CD8-positive, alpha-beta memory T cell (primary cell): ENCODE results near the gene SYT13. TPM values are rescaled to one million over a fixed set of nuclear protein-coding genes. Genes with fewer than 3 reads are reported as not detected.

ENCODE experiments used
- CTCF ChIA-PET: fragments of 350-600 bp; sonication (Branson Sonifier 250); formaldehyde crosslinking; loops from one replicate; lab custom pipeline; 2021; ENCODE audit warnings: antibody characterized with exemption; lab: Charles Lee
- POLR2A ChIA-PET: fragments of 350-600 bp; sonication (Branson Sonifier 250); formaldehyde crosslinking; loops from one replicate; lab custom pipeline; 2021; ENCODE audit warnings: antibody characterized with exemption; lab: Charles Lee
- DNase-seq, 5 donors: peaks; one replicate each; pipeline versions ENCODE4 v3.0.0 to v3.0.0-alpha.2; 2020 to 2022; ENCODE audit warnings: mixed read lengths in 1 of 5
- H3K27ac ChIP-seq: one replicate; pipeline ENCODE4 v1.7.0; 2013; ENCODE audit warnings: low read depth, mild to moderate bottlenecking, low read length, moderate library complexity
- H3K27me3 ChIP-seq: 2 replicates; pipeline ENCODE4 v1.7.0; 2013; ENCODE audit warnings: low read length, mild to moderate bottlenecking; ENCODE audit not compliant: insufficient read depth, poor library complexity, severe bottlenecking
- H3K36me3 ChIP-seq: 2 replicates; pipeline ENCODE4 v1.7.0; 2013; ENCODE audit warnings: mild to moderate bottlenecking, low read length, moderate library complexity; ENCODE audit not compliant: insufficient read depth
- H3K4me1 ChIP-seq: 2 replicates; pipeline ENCODE4 v1.7.0; 2013; ENCODE audit warnings: mild to moderate bottlenecking, low read length, moderate library complexity; ENCODE audit not compliant: insufficient read depth
- H3K4me3 ChIP-seq: 2 replicates; pipeline ENCODE4 v1.7.0; 2013; ENCODE audit warnings: mild to moderate bottlenecking, low read length
- H3K9me3 ChIP-seq: 2 replicates; pipeline ENCODE4 v1.7.0; 2013; ENCODE audit warnings: mild to moderate bottlenecking, low read length
- H3K27ac Mint-ChIP-seq, 8 donors: one replicate each; pipeline ENCODE4 v1.8.0; 2020 to 2021; ENCODE audit warnings: mixed read lengths in 8 of 8, mild to moderate bottlenecking in 6 of 8, inconsistent platforms in 3 of 8, moderate library complexity in 3 of 8
- H3K27me3 Mint-ChIP-seq, 2 donors: one replicate each; pipeline ENCODE4 v1.8.0; 2020 to 2021; ENCODE audit warnings: mixed read lengths in 2 of 2, mild to moderate bottlenecking in 1 of 2, moderate library complexity in 1 of 2
- H3K36me3 Mint-ChIP-seq, 3 donors: one replicate each; pipeline ENCODE4 v1.8.0; 2020 to 2021; ENCODE audit warnings: mixed read lengths in 3 of 3, inconsistent platforms in 1 of 3, mild to moderate bottlenecking in 1 of 3
- H3K4me1 Mint-ChIP-seq, 3 donors: one replicate each; pipeline ENCODE4 v1.8.0; 2020 to 2021; ENCODE audit warnings: mixed read lengths in 3 of 3, inconsistent platforms in 1 of 3, mild to moderate bottlenecking in 1 of 3
- H3K4me3 Mint-ChIP-seq, 7 donors: one replicate each; pipeline ENCODE4 v1.8.0; 2020 to 2021; ENCODE audit warnings: mixed read lengths in 7 of 7, mild to moderate bottlenecking in 6 of 7, moderate library complexity in 4 of 7, inconsistent platforms in 2 of 7
- H3K9me3 Mint-ChIP-seq, 5 donors: one replicate each; pipeline ENCODE4 v1.8.0; 2020 to 2022; ENCODE audit warnings: mixed read lengths in 5 of 5, mild to moderate bottlenecking in 3 of 5, moderate library complexity in 2 of 5, inconsistent platforms in 1 of 5
- polyA plus RNA-seq: library from polyadenylated mRNA; unstranded; fragments of 300-500 nt; fragmentation: Illumina TruSeq; gene quantifications from one replicate; pipeline ENCODE4 v1.2.3, GENCODE V29; 2021
- total RNA-seq, 2 experiments: library from RNA; stranded (reverse); gene quantifications; one replicate each; pipeline ENCODE4 v1.2.3, GENCODE V29; 2021

The SYT13 gene
- total and polyA plus RNA-seq, 3 experiments from 2014 or later: not detected

DNA sequence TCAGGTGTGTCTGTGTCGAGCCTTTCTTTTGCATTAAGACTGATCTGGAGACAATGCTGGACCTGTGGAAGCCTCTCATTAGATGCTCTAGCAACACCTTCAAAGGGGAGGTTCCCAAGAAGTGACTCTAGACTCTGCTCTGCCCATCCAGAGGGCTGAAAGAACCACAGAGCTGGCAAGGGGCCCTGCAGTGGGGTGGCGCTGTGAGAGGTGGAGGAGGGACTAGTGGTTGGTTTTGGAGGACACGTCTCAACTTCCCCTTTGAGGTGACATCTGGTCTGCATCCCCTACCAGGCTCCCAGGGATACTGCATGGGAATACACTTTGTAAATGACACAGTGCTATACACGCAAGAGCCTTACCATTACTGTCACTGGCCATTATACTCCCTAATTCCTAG is 34.2 kb upstream of the SYT13 start:
- H3K9me3 Mint-ChIP-seq: no peaks in the 10 kb centered on the region
- no peak overlapping the region for H3K4me3 Mint-ChIP-seq
- POLR2A ChIA-PET: no interaction called here
- Histone ChIP-seq H3K4me3 (no peak overlapping the region), H3K27ac (no peak overlapping the region), H3K4me1 (no peaks in the 10 kb centered on the region), H3K9me3 (no peaks in the 10 kb centered on the region), H3K27me3 (peaks cover 4% of the 10 kb centered on the region), H3K36me3 (no peaks in the 10 kb centered on the region)
- H3K36me3 Mint-ChIP-seq: no peaks in the 10 kb centered on the region
- no peak for DNase-seq
- no peak overlapping the region for H3K27ac Mint-ChIP-seq
- CTCF ChIA-PET: no interaction called here
- no peaks in the 10 kb centered on the region for H3K4me1 Mint-ChIP-seq
- H3K27me3 Mint-ChIP-seq: peaks cover 20 to 57% of the 10 kb centered on the region in 2 donors

DNA sequence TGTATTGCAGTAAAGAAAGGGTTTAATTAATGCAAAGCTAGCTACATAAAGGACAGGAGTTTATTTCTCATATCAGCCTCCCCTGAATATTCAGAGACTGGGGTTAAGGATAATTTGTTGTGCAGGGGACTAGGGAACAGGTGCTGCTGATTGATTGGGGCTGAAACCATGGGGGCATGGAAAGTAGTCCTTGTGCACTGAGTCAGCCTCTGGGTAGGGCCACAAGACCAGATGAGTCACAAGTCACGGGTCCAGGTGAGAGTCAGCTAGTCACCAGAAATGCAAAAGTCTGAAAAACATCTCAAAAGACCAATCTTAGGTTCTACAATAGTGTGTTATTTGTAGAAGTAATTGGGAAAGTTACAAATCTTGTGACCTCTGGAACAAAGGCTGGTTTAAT is 32.9 kb upstream of the SYT13 start:
- Histone ChIP-seq H3K4me1 (no peaks in the 10 kb centered on the region), H3K9me3 (no peaks in the 10 kb centered on the region), H3K27ac (no peak overlapping the region), H3K4me3 (no peak overlapping the region), H3K36me3 (no peaks in the 10 kb centered on the region), H3K27me3 (peaks cover 4% of the 10 kb centered on the region)
- no peaks in the 10 kb centered on the region for H3K9me3 Mint-ChIP-seq
- H3K4me1 Mint-ChIP-seq: no peaks in the 10 kb centered on the region
- ChIA-PET CTCF (interaction anchor here (1.2 to 2.7 kb wide), 2 partner anchors 12 to 208 kb away, joined by 3 to 8 read pairs; no protein-coding TSS in a partner anchor), POLR2A (no interaction called here)
- H3K36me3 Mint-ChIP-seq: no peaks in the 10 kb centered on the region
- no peak for DNase-seq
- peaks cover 24 to 61% of the 10 kb centered on the region in 2 donors for H3K27me3 Mint-ChIP-seq
- no peak overlapping the region for H3K4me3 Mint-ChIP-seq
- no peak overlapping the region for H3K27ac Mint-ChIP-seq

DNA sequence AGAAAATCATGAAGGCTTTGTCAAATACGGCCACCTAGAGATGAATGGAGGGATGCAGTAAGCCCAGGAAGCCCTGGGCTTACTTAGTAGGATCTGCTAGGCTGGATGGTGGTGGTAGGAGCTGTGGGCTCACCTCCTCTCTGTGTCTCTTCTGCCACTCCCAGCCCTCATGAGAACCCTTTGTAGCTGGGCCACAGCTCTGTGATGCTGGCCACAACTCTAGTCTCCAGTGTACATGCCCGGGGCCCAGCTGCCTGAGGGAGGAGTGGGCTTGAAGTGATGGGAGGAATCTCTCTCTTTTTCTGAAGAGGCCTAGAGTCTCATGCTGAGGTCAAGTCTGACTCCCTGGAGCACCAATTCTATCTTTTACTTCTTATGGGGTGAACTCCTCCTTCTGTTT is 32.4 kb upstream of the SYT13 start:
- no peak overlapping the region for H3K27ac ChIP-seq
- no peaks in the 10 kb centered on the region for H3K9me3 ChIP-seq
- H3K4me1 ChIP-seq: no peaks in the 10 kb centered on the region
- H3K9me3 Mint-ChIP-seq: no peaks in the 10 kb centered on the region
- no peaks in the 10 kb centered on the region for H3K36me3 Mint-ChIP-seq
- no peak overlapping the region for H3K27ac Mint-ChIP-seq
- CTCF ChIA-PET: interaction anchor here (1.2 to 2.7 kb wide), 2 partner anchors 13 to 208 kb away, joined by 3 to 8 read pairs; no protein-coding TSS in a partner anchor
- H3K4me3 Mint-ChIP-seq: no peak overlapping the region
- H3K36me3 ChIP-seq: no peaks in the 10 kb centered on the region
- no peaks in the 10 kb centered on the region for H3K4me1 Mint-ChIP-seq
- peaks cover 24 to 59% of the 10 kb centered on the region in 2 donors for H3K27me3 Mint-ChIP-seq
- H3K27me3 ChIP-seq: peaks cover 4% of the 10 kb centered on the region
- H3K4me3 ChIP-seq: no peak overlapping the region
- POLR2A ChIA-PET: no interaction called here
- DNase-seq: no peak

DNA sequence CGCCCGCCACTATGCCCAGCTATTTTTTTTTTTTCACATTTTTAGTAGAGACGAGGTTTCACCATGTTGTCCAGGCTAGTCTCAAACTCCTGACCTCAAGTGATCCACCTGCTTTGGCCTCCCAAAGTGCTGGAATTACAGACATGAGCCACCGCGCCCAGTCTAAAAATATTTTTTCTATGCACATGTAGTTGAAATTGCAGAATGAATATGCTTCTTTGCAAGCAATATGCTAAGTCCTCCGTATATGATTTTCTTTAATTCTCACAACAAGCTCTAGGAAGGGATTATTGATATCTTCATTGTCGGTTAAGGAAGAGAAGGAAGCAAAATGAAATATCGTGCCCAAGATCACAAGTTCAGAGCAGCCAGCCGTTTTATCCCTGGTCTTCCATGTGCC is 30.1 kb upstream of the SYT13 start:
- H3K9me3 Mint-ChIP-seq: no peaks in the 10 kb centered on the region
- peak overlapping the region in 1 of 7 donors; percentile 15 for H3K4me3 Mint-ChIP-seq
- no peaks in the 10 kb centered on the region for H3K36me3 ChIP-seq
- no peak overlapping the region for H3K27ac Mint-ChIP-seq
- no peak for DNase-seq
- peaks cover 14 to 53% of the 10 kb centered on the region in 2 donors for H3K27me3 Mint-ChIP-seq
- H3K4me1 ChIP-seq: no peaks in the 10 kb centered on the region
- POLR2A ChIA-PET: no interaction called here
- no peaks in the 10 kb centered on the region for H3K9me3 ChIP-seq
- H3K36me3 Mint-ChIP-seq: no peaks in the 10 kb centered on the region
- H3K4me1 Mint-ChIP-seq: no peaks in the 10 kb centered on the region
- CTCF ChIA-PET: no interaction called here
- peaks cover 4% of the 10 kb centered on the region for H3K27me3 ChIP-seq
- no peak overlapping the region for H3K27ac ChIP-seq
- no peak overlapping the region for H3K4me3 ChIP-seq

DNA sequence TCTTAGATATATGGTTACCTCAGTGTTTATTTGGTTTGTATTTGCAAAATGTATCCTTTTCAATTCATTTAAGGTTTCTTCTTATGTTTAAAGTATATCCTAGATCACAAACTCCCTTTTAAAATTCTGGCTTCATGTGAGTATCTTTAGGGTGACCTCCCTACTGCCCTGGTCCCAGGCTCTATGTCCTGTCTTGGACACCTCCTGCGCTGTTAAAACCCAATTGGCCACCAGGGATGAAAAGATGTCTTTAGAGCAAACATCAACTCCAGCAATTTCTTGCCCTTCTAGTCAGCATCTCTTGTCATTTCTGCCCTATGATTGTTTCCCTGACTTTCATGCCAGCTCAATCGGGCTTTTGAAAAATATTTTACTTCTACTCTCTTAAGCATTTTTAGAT is 28.8 kb upstream of the SYT13 start:
- Histone ChIP-seq H3K9me3 (no peaks in the 10 kb centered on the region), H3K36me3 (no peaks in the 10 kb centered on the region), H3K4me1 (no peaks in the 10 kb centered on the region), H3K27me3 (peaks cover 4% of the 10 kb centered on the region), H3K4me3 (no peak overlapping the region), H3K27ac (no peak overlapping the region)
- POLR2A ChIA-PET: no interaction called here
- H3K9me3 Mint-ChIP-seq: peaks cover 0 to 2% (median 0%) of the 10 kb centered on the region in 5 donors
- H3K4me3 Mint-ChIP-seq: no peak overlapping the region
- peaks cover 12 to 53% of the 10 kb centered on the region in 2 donors for H3K27me3 Mint-ChIP-seq
- H3K36me3 Mint-ChIP-seq: no peaks in the 10 kb centered on the region
- no peaks in the 10 kb centered on the region for H3K4me1 Mint-ChIP-seq
- CTCF ChIA-PET: no interaction called here
- no peak for DNase-seq
- peak overlapping the region in 1 of 8 donors; percentile 1 for H3K27ac Mint-ChIP-seq

DNA sequence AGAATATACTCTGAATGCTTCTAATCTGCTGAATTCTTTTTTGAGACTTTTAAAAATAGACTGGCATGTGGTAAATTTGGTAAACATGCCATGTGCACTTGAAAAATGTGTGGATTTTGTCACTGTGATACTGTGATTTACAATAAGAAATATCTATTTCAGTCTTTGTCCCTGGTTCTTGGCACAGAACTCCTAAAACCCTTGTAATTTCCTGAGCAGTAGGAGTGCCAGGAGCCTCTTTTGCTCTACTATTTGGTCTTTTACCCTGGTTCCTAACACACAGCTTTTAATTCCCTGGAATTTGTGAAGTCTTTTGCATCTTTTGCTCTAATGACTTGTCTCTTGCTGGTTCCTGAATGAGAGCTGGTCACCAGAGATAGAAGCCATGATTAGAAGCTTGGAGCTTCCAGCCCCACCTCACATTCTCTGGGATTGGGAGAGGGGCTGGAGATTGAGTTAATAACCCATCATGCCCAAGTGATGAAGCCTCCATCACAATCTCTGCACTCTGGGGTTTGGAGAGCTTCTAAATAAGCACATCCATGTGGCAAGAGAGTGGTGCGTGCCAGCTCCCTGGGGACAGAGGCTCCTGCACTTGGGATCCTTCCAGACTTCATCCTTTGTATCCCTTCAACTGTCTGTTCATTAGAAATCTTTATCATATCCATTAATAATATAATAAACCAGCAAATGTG is 27.2 kb upstream of the SYT13 start:
- no peak for DNase-seq
- H3K9me3 Mint-ChIP-seq: peaks cover 0 to 2% (median 0%) of the 10 kb centered on the region in 5 donors
- H3K4me1 Mint-ChIP-seq: no peaks in the 10 kb centered on the region
- Histone ChIP-seq H3K9me3 (no peaks in the 10 kb centered on the region), H3K27ac (no peak overlapping the region), H3K27me3 (peaks cover 4% of the 10 kb centered on the region), H3K4me3 (no peak overlapping the region), H3K4me1 (no peaks in the 10 kb centered on the region), H3K36me3 (no peaks in the 10 kb centered on the region)
- H3K4me3 Mint-ChIP-seq: no peak overlapping the region
- H3K27ac Mint-ChIP-seq: no peak overlapping the region
- H3K27me3 Mint-ChIP-seq: peaks cover 8 to 50% of the 10 kb centered on the region in 2 donors
- POLR2A ChIA-PET: no interaction called here
- H3K36me3 Mint-ChIP-seq: no peaks in the 10 kb centered on the region
- CTCF ChIA-PET: no interaction called here

DNA sequence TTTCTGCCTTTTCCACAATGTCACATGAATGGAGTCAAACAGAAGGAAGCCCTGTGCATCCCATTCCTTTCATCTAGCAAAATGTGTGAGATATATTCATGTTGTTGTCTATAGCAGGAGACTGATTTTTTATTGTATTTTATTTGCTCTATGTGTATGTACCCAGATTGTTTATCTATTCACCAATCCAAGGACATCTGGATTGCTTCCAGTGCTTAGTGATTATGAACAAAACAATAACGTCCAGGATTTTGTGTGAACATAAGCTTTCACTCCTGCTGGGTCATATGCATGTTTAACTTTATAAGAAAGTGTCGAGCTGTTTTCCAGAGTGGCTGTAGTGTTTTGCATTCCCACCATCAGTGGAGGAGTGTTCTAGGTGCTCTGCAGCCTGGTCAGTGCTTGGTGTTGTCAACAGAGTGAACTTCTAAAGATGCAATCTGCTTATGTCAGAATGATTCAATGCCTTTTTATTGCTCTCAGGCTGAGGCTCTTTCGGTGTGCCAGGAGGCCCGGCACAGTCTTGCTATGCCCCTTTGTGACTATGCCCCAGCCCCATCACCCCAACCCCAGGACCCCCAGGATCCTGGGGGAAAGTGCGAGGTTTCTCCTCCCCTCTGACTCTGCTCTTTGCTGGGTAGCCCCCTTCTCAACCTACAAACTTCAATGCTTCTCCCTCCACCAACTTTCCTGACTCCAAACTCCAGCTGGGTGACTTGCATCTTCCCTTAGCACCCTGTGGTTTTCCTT is 19.9 kb upstream of the SYT13 start:
- Mint-ChIP-seq H3K27me3 (peaks cover 0 to 10% of the 10 kb centered on the region in 2 donors), H3K27ac (no peak overlapping the region), H3K4me3 (no peak overlapping the region), H3K4me1 (no peaks in the 10 kb centered on the region), H3K9me3 (peaks cover 0 to 2% (median 0%) of the 10 kb centered on the region in 5 donors), H3K36me3 (no peaks in the 10 kb centered on the region)
- Histone ChIP-seq H3K36me3 (no peaks in the 10 kb centered on the region), H3K4me3 (no peak overlapping the region), H3K27me3 (no peaks in the 10 kb centered on the region), H3K9me3 (no peaks in the 10 kb centered on the region), H3K27ac (no peak overlapping the region), H3K4me1 (no peaks in the 10 kb centered on the region)
- DNase-seq: no peak
- ChIA-PET POLR2A (no interaction called here), CTCF (no interaction called here)

DNA sequence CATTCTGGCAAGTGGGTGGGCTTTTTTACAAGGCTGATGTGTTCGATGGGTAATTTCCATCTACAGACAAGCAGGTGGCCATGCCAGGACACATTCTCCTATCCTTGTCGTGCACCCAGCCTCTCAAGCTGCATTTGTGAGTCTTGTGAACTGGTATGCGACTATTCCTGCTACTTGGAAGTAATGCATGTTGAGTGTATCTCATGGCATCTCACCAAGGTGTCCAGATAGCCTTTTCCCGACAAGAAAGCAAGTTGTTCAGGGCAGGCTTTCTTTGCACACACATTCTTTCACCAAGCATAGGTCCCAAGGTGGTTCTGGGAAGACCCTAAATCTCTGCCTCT is 18.8 kb upstream of the SYT13 start:
- Mint-ChIP-seq H3K27ac (no peak overlapping the region), H3K4me3 (no peak overlapping the region), H3K4me1 (no peaks in the 10 kb centered on the region), H3K27me3 (peaks cover 2 to 8% of the 10 kb centered on the region in 2 donors), H3K36me3 (no peaks in the 10 kb centered on the region), H3K9me3 (no peaks in the 10 kb centered on the region)
- H3K27ac ChIP-seq: no peak overlapping the region
- no peak overlapping the region for H3K4me3 ChIP-seq
- H3K27me3 ChIP-seq: no peaks in the 10 kb centered on the region
- H3K4me1 ChIP-seq: no peaks in the 10 kb centered on the region
- ChIA-PET CTCF (no interaction called here), POLR2A (no interaction called here)
- no peaks in the 10 kb centered on the region for H3K36me3 ChIP-seq
- H3K9me3 ChIP-seq: no peaks in the 10 kb centered on the region
- DNase-seq: no peak
